A549 (cell line): ENCODE results near the gene ZNF438. TPM values are rescaled to one million over a fixed set of nuclear protein-coding genes. Genes with fewer than 3 reads are reported as not detected.
"Not testable (repeated sequence)": the region's sequence is repeated elsewhere in the genome, so short reads cannot be mapped to it uniquely, and the experiment has no call there.

Source experiments
- ATAC-seq, 2 experiments: fragments of 200-7000 bp in 1 of 2; fragments of >200 bp in 1 of 2; cut with Nextera tagmentation in 1 of 2; cut with Tn5 transposase in 1 of 2; 3 replicates each; pipeline versions ENCODE4 v1.8.0 to v1.9.1; 2018 to 2020; ENCODE audit warnings: mild to moderate bottlenecking in 1 of 2, moderate library complexity in 1 of 2
- CTCF ChIA-PET: fragments of 300-600 bp; sonication (Branson Sonifier 250); formaldehyde crosslinking; extraction: SDS; loops from one replicate; lab custom pipeline; 2021; ENCODE audit warnings: antibody characterized with exemption, inconsistent platforms; lab: Yijun Ruan, JAX
- POLR2A ChIA-PET: fragments of 350-600 bp; formaldehyde crosslinking; extraction: SDS; loops from one replicate; lab custom pipeline; 2021; ENCODE audit warnings: antibody characterized with exemption, inconsistent platforms; lab: Yijun Ruan, JAX
- DNase-seq, 2 experiments: peaks; one replicate each; pipeline versions ENCODE4 v3.0.0 to v3.0.0-alpha.2; 2011 to 2016; ENCODE audit warnings: low read depth in 1 of 2, low spot score in 1 of 2
- FAIRE-seq: peaks from 2 replicates; lab custom pipeline; 2011; peaks lifted over from hg19 to GRCh38; lab: Jason Lieb, UNC
- H3K27ac ChIP-seq, 2 experiments: fragments of >200 bp; sonication (Bioruptor Twin); formaldehyde crosslinking; 3 replicates each; pipeline ENCODE4 v1.5.1; 2016 to 2017
- H3K4me1 ChIP-seq: fragments of >200 bp; sonication (Bioruptor Twin); formaldehyde crosslinking; 3 replicates; pipeline ENCODE4 v1.6.1; 2016
- H3K4me2 ChIP-seq: fragments of >200 bp; sonication (Bioruptor Twin); formaldehyde crosslinking; 3 replicates; pipeline ENCODE4 v1.6.1; 2016
- H3K4me3 ChIP-seq: fragments of >200 bp; sonication (Bioruptor Twin); formaldehyde crosslinking; 3 replicates; pipeline ENCODE4 v1.5.1; 2016
- H3K9me3 ChIP-seq: fragments of >200 bp; sonication (Bioruptor Twin); formaldehyde crosslinking; 3 replicates; pipeline ENCODE4 v1.6.1; 2016
- BCL3 ChIP-seq: fragments of >200 bp; sonication (Bioruptor Twin); formaldehyde crosslinking; IDR thresholded peaks from 3 replicates; pipeline ENCODE4 v1.6.1; 2016
- CBX2 ChIP-seq: fragments of 200-600 bp; sonication (generic); IDR thresholded peaks from 2 replicates; pipeline ENCODE4 v1.6.1; 2016; ENCODE audit warnings: low read depth, mild to moderate bottlenecking, borderline replicate concordance
- CBX8 ChIP-seq: fragments of 200-600 bp; sonication (generic); IDR thresholded peaks from 2 replicates; pipeline ENCODE4 v1.6.1; 2016
- EHMT2 ChIP-seq: fragments of 200-600 bp; sonication (generic); IDR thresholded peaks from 2 replicates; pipeline ENCODE4 v1.6.1; 2016; ENCODE audit warnings: antibody characterized with exemption, low read depth, mild to moderate bottlenecking, moderate library complexity
- ELK1 ChIP-seq: fragments of 150-350 bp; IDR thresholded peaks from 2 replicates; pipeline ENCODE4 v1.6.1; 2014; ENCODE audit warnings: low read depth, mild to moderate bottlenecking, low read length
- EP300 ChIP-seq, 2 experiments: fragments of >200 bp; sonication (Bioruptor Twin); formaldehyde crosslinking; IDR thresholded peaks; 2 replicates in 1 of 2; 3 replicates in 1 of 2; pipeline ENCODE4 v1.6.1; 2016 to 2017
- ESRRA ChIP-seq: fragments of 150-350 bp; IDR thresholded peaks from 2 replicates; pipeline ENCODE4 v1.6.1; 2014; ENCODE audit warnings: mild to moderate bottlenecking, low read length, borderline replicate concordance
- FOXS1 ChIP-seq: fragments of 250-450 bp; sonication (Bioruptor Pico); IDR thresholded peaks from 2 replicates; pipeline ENCODE4 v1.5.0; 2020; ENCODE audit warnings: mild to moderate bottlenecking, moderate library complexity
- HDAC2 ChIP-seq: fragments of 200-600 bp; sonication (generic); IDR thresholded peaks from 2 replicates; pipeline ENCODE4 v1.6.1; 2016
- HES2 ChIP-seq: fragments of >200 bp; sonication (Bioruptor Twin); formaldehyde crosslinking; IDR thresholded peaks from 2 replicates; pipeline ENCODE4 v1.6.1; 2016
- HOXB5 ChIP-seq: fragments of 250-450 bp; sonication (Bioruptor Pico); IDR thresholded peaks from 2 replicates; pipeline ENCODE4 v1.5.0; 2020; ENCODE audit warnings: mild to moderate bottlenecking, moderate library complexity
- KDM1A ChIP-seq: fragments of 200-600 bp; sonication (generic); IDR thresholded peaks from 2 replicates; pipeline ENCODE4 v1.6.1; 2016; ENCODE audit warnings: low read depth, mild to moderate bottlenecking
- NPAS2 ChIP-seq: fragments of 250-450 bp; sonication (Bioruptor Pico); IDR thresholded peaks from 2 replicates; pipeline ENCODE4 v1.8.0; 2022; ENCODE audit warnings: mild to moderate bottlenecking, moderate library complexity, borderline replicate concordance
- PBX3 ChIP-seq: IDR thresholded peaks from 2 replicates; pipeline ENCODE4 v1.6.1; 2012
- PHF8 ChIP-seq: fragments of 200-600 bp; sonication (generic); IDR thresholded peaks from 2 replicates; pipeline ENCODE4 v1.6.1; 2016; ENCODE audit warnings: low read depth, mild to moderate bottlenecking, antibody characterized with exemption, moderate library complexity, borderline replicate concordance
- POLR2AphosphoS2 ChIP-seq: conservative IDR thresholded peaks from 2 replicates; pipeline ENCODE4 v1.6.1; 2012; ENCODE audit warnings: low read length, improper control_type of control experiment, inconsistent platforms
- RCOR1 ChIP-seq: fragments of 150-350 bp; IDR thresholded peaks from 2 replicates; pipeline ENCODE4 v1.6.1; 2014; ENCODE audit warnings: antibody characterized with exemption, low read length, low read depth
- RFX5 ChIP-seq: fragments of 450-650 bp; IDR thresholded peaks from 2 replicates; pipeline ENCODE4 v1.7.1; 2014; ENCODE audit warnings: antibody characterized with exemption, mild to moderate bottlenecking, moderate library complexity
- SMC3 ChIP-seq: fragments of >200 bp; sonication (Bioruptor Twin); formaldehyde crosslinking; IDR thresholded peaks from 3 replicates; pipeline ENCODE4 v1.6.1; 2018; ENCODE audit warnings: inconsistent platforms
- SREBF2 ChIP-seq: fragments of 450-650 bp; IDR thresholded peaks from 2 replicates; pipeline ENCODE4 v1.6.1; 2014; ENCODE audit warnings: mild to moderate bottlenecking, moderate library complexity
- TFCP2L1 ChIP-seq: fragments of 250-450 bp; sonication (Bioruptor Pico); IDR thresholded peaks from 2 replicates; pipeline ENCODE4 v1.5.0; 2021; ENCODE audit warnings: mild to moderate bottlenecking
- ZC3H11A ChIP-seq: fragments of 450-650 bp; IDR thresholded peaks from 2 replicates; pipeline ENCODE4 v1.6.1; 2014; ENCODE audit warnings: antibody characterized with exemption, mild to moderate bottlenecking
- ZFP36 ChIP-seq: fragments of 450-650 bp; IDR thresholded peaks from 2 replicates; pipeline ENCODE4 v1.6.1; 2014; ENCODE audit warnings: borderline replicate concordance; ENCODE audit not compliant: partially characterized antibody
- WGBS: methylation state at CpG from one replicate; pipeline ENCODE4 v1.1.6; 2017; ENCODE audit errors: missing lambda C conversion rate; 5-methylcytosine and 5-hydroxymethylcytosine counted together
- polyA plus RNA-seq, 4 experiments: library from polyadenylated mRNA; depleted of rRNA in 3 of 4; stranded (reverse); fragments of >200 nt; fragmentation: RNase III in 1 of 4; extraction: RNeasy Plus Mini Kit Qiagen cat#74134 plus additional on column Dnase treatment in 1 of 4; gene quantifications; 2 replicates in 3 of 4; 3 replicates in 1 of 4; pipeline ENCODE4 v1.2.3, GENCODE V29; 2011 to 2017
- TF ChIP-seq, protein P1 (sequence below): fragments of 450-650 bp; IDR thresholded peaks from 2 replicates; pipeline ENCODE4 v1.6.1; 2014; ENCODE audit warnings: antibody characterized with exemption

ZNF438 gene
- polyA plus RNA-seq, 2 of the 4 experiments (the other 2 are of a cell fraction): 2.2 to 4.5 TPM

DNA sequence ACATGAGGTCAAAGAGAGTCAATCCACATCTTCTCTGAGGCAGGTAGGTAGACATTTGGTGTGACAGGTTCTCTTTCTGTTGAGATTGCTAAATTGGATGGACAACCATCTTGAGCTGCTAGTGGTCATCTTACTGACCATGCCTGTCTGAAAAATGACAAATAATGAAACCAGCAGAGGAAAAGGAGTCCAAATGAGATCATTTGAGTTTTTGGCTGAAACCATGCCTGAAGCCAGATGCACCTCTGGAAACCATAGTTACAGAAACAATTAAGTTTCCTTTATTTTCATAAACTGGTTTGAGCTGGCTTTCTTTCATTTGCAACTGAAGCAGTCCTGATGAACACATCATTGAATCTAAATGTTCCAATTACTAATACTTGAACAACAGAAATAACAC is 100.6 kb downstream of the ZNF438 start:
- FAIRE-seq: no peak
- ChIA-PET POLR2A (no interaction called here), CTCF (interaction anchor here (0.9 kb wide), 1 partner anchor 16 kb away, joined by 3 read pairs; no protein-coding TSS in a partner anchor)
- ATAC-seq: no peak
- Histone ChIP-seq H3K4me2 (no peak overlapping the region), H3K9me3 (no peaks in the 10 kb centered on the region), H3K4me3 (no peak overlapping the region), H3K4me1 (no peaks in the 10 kb centered on the region), H3K27ac (no peak overlapping the region)
- no peak for TF ChIP-seq HDAC2
- TF ChIP-seq ESRRA: no peak
- no peak for TF ChIP-seq EHMT2
- no peak for TF ChIP-seq HOXB5
- TF ChIP-seq, protein P1, sequence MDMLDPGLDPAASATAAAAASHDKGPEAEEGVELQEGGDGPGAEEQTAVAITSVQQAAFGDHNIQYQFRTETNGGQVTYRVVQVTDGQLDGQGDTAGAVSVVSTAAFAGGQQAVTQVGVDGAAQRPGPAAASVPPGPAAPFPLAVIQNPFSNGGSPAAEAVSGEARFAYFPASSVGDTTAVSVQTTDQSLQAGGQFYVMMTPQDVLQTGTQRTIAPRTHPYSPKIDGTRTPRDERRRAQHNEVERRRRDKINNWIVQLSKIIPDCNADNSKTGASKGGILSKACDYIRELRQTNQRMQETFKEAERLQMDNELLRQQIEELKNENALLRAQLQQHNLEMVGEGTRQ: no peak
- TF ChIP-seq CBX2: no peak
- no peak for TF ChIP-seq CBX8
- TF ChIP-seq PBX3: no peak
- no peak for TF ChIP-seq RCOR1
- TF ChIP-seq PHF8: no peak
- no peak for TF ChIP-seq KDM1A
- no peak for TF ChIP-seq EP300 (IDR thresholded peaks at IDR 0.05)
- no peak for DNase-seq

GRCh38 chr10:30929901-30930520 is 101.7 kb downstream of the ZNF438 start:
- Histone ChIP-seq H3K9me3 (no peaks in the 10 kb centered on the region), H3K4me1 (no peaks in the 10 kb centered on the region), H3K4me3 (no peak overlapping the region), H3K4me2 (no peak overlapping the region), H3K27ac (no peak overlapping the region)
- TF ChIP-seq HDAC2 (no peak), NPAS2 (CRISPR knock-in tag) (no peak), ELK1 (no peak), CBX8 (no peak), SMC3 (no peak), BCL3 (no peak), TFCP2L1 (CRISPR knock-in tag) (no peak), ZFP36 (no peak), PHF8 (no peak), POLR2AphosphoS2 (no peak), HES2 (no peak), RFX5 (no peak), SREBF2 (no peak), ZC3H11A (no peak), FOXS1 (no peak)
- TF ChIP-seq, protein P1: no peak
- POLR2A ChIA-PET: no interaction called here
- CTCF ChIA-PET: interaction anchor here (0.7 to 1.1 kb wide), 2 partner anchors 12 to 30 kb away, joined by 3 to 5 read pairs; no protein-coding TSS in a partner anchor
- DNase-seq: no peak
- 96% methylated on average over 11 of the region's 23 CpGs for WGBS
- no peak for FAIRE-seq
- no peak for ATAC-seq

DNA sequence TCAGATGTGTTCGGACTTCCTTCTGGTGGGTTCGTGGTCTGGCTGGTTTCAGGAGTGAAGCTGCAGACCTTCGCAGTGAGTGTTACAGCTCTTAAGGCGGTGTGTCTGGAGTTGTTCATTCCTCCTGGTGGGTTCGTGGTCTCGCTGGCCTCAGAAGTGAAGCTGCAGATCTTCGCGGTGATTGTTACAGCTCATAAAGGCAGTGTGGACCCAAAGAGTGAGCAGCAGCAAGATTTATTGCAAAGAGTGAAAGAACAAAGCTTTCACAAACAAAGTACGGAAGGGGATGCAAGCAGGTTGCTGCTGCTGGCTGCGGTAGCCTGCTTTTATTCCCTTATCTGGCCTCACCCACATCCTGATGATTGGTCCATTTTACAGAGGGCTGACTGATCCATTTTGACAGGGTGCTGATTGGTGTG is 102.3 kb downstream of the ZNF438 start:
- FAIRE-seq, H3K4me1 ChIP-seq, H3K27ac ChIP-seq, ATAC-seq, H3K4me2 ChIP-seq, POLR2A ChIA-PET, H3K9me3 ChIP-seq, DNase-seq, H3K4me3 ChIP-seq: not testable (repeated sequence)
- CTCF ChIA-PET: interaction anchor here (1.1 kb wide), 1 partner anchor 12 kb away, joined by 3 read pairs; no protein-coding TSS in a partner anchor
- 93% methylated on average over 10 of the region's 10 CpGs for WGBS
